ENCODE results near the gene ATP4B.

ATP4B gene

DNA sequence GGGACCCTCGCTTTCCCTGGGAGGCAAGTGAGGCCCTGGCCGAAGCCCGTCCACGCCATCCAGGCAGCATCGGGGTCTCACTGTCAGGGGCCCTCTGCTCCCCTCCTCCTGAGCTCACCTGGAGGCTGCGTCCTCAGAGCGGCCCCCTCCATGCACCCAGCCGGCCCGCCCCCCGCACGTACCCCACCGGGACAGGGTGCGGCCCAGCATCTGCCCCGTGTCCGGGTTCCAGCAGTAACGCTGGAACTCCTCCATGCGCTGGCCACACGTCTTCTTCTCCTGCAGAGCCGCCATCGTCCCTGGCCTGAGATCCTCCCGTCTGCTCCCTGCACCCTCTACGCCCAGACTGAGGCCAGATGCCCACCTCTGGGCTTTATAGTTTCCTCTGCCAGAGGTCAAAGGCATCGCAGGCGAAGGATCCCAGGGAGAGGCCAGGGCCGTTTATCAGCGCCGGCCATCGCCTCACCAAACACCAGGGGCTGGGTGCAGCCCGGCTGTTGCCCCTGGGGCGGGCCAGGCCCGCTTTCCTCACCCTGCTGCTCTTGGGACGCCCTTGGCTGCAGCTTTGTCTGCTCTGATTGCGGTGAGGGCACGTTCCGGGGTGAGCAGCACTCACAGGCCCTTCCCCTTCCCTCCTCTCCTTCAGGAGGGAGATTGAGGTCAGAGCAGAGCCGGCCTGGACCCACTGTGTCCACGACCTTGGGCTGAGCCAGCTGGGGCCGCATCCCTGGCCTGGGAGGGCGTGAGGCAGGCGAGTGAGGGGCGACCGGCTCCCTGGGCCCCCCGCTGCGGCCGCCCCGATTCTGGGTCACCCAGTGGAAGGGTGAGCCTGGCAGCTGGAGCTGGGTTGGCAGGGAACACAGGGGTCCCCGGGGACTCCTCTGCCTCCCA lies at the start of gene ATP4B:
Gene ATP4B, minus strand, starts transcription at position 348 of the 891 bp plus-strand sequence. Its CDS starts 54 bp downstream, at position 294.
- in situ Hi-C loops (cut with MboI; ENCODE audit: low sequenced_read_pairs), result no loop called here

DNA sequence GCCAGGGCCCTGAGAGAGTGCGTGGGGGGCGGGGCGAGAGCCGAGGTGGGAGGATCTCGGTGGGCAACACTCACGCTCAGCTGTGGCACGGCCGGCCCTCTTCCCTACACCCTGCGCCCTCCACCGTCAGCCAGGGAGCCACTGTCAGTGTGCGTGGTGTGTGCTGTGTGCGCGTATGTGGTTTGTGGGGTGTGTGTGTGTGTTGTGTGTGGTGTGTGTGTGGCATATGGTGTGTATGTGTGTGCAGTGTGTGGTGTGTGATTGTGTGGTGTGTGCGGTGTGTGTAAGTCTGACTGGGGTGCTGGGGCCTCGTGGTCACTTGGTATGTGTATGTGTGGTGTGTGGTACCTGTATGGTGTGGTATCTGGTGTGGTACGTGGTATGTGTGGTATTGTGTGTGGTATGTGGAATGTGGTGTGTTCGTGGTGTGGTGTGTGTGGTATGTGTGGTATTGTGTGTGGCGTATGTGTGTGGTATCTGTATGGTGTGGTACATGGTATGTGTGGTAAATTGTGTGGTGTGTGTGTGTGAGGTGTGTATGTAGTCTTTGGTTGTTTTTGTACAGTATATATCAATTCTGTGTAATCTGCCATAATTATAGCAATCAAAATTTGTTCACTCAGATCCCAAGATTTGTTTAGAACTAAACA lies 14.1 kb upstream of the ATP4B start:
- in situ Hi-C loops (cut with MboI; ENCODE audit: low sequenced_read_pairs), result no loop called here

DNA sequence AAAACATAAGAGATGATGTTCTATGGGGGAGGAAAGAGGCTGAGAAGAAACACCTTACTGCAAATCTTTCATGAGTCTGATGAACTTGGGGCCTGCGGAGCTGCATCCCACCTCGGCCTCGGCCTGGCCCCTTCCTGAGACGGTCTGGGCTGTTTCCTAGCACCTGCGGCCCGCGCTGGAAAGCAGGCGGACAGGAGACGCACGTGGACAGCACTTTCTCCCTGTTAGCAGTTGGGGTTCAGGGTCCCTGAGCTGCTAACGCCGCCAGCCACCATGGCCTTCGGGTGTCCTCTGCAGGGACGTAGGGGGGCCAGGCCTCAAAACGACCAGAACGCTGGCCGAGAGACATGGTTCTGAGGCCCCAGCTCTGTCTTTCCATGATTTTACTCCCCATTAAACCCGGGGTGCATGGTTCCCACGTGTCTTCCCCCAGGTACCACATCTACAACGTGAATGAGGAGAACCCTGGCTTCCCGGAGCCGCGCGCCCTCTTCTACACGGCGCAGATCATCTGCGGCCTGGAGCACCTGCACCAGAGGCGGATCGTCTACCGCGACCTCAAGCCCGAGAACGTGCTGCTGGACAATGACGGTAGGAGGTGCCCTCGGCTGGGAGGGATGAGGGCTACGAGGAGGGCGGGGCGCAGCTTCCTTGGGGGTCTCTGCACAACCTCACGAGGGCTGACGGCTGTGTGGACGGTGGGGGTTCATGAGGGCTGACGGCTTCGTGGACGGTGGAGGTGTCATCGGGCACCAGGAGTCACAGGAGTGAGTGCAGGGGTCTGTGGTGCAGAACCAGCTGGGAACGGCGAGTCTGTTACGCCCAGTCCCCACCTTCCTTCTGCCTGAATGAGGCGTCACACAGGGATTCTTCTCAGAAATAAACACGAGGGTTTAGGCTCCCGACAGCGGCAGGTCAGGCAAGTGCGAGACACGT lies 13.3 kb upstream of the ATP4B start:
- in situ Hi-C loops (cut with MboI; ENCODE audit: low sequenced_read_pairs), result no loop called here

DNA sequence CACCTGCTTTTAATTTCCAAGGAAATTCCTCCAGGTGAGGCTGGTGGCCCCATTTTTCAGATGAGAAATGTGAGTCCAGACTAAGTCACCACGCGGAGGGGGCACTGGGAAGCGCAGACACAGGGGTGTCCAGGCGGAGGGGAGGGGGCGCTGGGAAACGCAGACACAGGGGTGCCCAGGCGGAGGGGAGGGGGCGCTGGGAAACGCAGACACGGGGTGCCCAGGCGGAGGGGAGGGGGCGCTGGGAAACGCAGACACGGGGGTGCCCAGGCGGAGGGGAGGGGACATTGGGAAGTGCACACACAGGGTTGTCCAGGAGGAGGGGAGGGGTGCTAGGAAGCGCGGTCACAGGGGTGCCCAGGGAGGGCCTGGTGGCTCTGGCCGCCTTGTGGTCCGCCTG lies 12.5 kb upstream of the ATP4B start:
- in situ Hi-C loops (cut with MboI; ENCODE audit: low sequenced_read_pairs), result no loop called here

DNA sequence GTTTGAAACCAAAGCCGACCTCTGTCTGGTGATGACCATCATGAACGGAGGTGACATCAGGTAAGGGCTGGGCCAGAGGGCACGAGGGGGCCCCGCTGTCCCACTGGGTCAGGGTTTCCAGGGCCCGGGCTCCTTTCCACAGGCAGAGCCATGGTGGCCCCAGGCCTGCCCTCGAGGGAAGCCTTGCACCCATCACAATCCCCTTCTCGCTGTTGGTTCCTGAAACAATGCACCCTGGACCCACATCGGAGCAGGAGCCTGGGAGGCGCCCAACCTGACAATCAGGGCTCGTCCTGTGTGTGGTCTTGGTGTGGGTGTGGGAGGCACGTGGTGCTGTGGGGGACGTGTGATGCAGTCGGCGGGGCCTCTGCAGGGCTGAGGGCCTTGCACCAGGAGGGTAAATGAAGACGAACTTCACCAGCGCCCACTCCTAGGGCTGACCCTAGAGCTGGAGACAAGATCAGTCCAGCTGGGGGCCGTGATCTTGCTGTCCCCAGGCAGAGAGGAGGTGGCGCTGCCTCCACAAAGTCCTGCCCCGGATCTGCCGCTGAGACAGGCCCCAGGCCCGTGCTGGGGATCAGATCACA lies 11.8 kb upstream of the ATP4B start:
- in situ Hi-C loops (cut with MboI; ENCODE audit: low sequenced_read_pairs), result no loop called here

DNA sequence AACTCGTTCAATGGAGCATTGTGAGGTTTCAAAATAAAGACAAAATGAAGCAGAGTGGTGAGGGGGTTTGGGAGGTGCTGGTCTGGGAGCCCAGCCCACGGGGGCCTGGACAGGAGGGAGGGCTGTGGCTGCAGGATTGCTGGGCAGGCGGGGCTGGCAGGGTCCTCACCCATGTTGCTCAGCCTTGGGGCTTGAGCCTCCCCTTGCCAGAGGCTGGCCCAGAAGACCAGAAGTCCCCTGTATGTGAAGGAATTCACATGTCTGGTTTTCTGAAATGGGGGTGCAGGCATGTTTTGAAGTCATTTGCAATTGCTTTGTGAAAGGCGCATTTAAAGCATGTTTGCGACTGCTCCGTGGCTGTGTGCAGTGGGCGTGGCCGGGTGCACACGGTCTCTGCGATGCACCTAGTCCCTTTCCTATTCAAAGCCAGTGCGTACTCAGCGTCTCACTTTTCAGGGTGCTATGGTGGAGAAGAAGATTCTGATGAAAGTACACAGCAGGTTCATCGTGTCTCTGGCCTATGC lies 11.3 kb upstream of the ATP4B start:
- in situ Hi-C loops (cut with MboI; ENCODE audit: low sequenced_read_pairs), result no loop called here

DNA sequence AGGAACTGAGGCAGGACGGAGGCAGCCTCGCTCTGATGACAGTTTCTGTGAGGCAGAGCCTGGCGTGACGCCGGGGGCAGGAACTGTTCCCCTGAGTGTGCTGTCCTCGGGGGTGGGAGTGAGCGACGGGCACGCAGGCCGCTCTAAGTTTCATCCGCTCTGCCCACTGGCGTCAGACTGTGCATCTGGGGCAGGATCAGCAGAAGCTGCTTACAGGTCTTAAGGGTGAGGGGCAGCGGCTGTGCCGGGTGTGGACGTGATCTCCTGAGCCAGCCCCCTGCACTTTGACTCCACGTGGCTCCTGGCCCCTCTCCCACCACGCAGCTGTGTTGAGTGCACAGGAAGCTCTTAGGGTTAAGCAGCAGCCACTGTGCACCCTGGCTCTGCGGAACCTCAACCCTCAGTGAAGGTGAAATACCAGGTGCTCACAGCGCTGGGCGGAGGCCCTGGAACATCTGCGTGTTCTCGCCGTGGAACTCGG lies 10.5 kb upstream of the ATP4B start:
- in situ Hi-C loops (cut with MboI; ENCODE audit: low sequenced_read_pairs), result no loop called here

DNA sequence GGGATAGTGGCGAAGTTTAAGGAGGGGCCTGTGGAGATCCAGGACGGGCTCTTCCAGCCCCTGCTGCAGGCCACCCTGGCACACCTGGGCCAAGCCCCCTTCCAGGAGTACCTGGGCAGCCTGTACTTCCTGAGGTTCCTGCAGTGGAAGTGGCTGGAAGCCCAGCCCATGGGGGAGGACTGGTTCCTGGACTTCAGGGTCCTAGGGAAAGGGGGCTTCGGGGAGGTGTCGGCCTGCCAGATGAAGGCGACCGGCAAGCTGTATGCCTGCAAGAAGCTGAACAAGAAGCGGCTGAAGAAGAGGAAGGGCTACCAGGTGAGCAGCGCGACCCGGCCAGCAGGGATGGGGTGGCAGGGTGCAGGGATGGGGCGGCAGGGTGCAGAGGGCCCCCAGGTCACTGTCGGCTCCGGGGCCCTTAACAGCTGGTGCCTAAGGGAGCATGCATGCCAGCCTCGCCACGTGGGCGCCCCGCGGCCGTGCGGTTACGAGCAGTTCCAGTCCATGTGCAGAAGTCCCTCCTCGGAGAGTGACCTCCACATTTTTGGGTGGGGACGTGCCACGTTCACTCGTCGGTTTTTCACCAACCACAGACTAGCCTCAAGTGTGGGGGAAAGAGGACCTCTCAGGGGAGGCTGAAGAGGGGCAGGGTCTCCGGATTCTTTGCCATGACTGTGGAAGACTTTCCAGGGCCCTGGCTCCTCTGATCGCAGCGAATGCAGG lies 9.9 kb upstream of the ATP4B start:
- in situ Hi-C loops (cut with MboI; ENCODE audit: low sequenced_read_pairs), result no loop called here

DNA sequence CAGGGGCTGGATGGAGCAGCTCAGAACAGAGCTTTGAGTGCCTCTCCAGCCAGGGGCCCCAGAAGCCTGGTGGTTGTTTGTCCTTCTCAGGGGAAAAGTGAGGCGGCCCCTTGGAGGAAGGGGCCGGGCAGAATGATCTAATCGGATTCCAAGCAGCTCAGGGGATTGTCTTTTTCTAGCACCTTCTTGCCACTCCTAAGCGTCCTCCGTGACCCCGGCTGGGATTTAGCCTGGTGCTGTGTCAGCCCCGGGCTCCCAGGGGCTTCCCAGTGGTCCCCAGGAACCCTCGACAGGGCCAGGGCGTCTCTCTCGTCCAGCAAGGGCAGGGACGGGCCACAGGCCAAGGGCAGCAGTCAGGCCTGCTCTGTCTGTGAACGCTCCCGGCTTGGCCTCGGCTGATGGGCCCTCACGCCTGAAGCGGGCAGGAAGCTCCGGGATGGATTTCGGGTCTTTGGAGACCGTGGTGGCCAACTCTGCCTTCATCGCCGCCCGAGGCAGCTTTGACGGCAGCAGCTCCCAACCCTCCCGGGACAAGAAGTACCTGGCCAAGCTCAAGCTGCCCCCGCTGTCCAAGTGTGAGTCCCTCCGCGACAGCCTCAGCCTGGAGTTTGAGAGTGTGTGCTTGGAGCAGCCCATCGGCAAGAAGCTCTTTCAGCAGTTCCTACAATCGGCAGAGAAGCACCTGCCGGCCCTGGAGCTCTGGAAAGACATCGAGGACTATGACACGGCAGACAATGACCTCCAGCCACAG lies 9.1 kb upstream of the ATP4B start, which contains the start of gene GRK1:
Gene GRK1, plus strand, starts transcription at position 269 of the 751 bp plus-strand sequence. Its CDS starts 168 bp downstream, at position 437.
- in situ Hi-C loops (cut with MboI; ENCODE audit: low sequenced_read_pairs), result no loop called here

DNA sequence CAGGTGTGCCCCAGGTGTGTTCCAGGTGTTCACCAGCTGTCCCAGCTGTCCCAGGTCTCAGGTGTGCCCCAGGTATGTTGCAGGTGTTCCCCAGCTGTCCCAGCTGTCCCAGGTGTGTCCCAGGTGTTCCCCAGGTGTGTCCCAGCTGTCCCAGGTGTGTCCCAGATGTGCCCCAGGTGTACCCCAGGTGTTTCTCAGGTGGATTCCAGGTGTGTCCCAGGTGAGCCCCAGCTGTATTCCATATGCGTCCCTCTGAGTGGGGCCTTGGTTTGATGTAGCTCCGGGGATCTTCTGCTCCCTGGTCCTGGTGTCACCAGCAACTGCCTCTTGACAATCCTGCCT lies 8.3 kb upstream of the ATP4B start:
- in situ Hi-C loops (cut with MboI; ENCODE audit: low sequenced_read_pairs), result no loop called here

DNA sequence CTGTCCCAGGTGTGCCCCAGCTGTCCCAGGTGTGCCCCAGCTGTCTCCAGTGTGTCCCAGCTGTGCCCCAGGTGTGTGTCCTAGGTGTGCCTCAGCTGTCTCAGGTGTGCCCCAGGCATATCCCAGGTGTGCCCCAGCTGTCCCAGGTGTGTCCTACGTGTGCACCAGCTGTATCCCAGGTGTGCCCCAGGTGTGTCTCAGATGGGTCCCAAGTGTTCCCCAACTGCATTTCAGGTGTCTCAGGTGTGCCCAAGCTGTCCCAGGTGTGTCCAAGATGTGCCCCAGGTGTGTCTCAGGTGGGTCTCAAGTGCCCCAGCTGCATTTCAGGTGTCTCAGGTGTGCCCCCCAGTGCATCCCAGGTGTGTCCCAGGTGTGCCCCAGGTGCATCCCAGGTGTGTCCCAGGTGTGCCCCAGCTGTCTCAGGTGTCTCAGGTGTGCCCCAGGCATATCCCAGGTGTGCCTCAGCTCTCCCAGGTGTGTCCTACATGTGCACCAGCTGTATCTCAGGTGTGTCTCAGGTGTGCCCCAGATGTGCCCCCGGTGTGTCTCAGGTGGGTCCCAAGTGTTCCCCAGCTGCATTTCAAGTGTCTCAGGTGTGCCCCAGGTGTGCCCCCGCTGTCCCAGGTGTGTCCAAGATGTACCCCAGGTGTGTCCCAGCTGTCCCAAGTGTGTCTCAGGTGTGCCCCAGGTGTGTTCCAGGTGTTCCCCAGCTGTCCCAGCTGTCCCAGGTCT lies 7.8 kb upstream of the ATP4B start:
- in situ Hi-C loops (cut with MboI; ENCODE audit: low sequenced_read_pairs), result no loop called here

DNA sequence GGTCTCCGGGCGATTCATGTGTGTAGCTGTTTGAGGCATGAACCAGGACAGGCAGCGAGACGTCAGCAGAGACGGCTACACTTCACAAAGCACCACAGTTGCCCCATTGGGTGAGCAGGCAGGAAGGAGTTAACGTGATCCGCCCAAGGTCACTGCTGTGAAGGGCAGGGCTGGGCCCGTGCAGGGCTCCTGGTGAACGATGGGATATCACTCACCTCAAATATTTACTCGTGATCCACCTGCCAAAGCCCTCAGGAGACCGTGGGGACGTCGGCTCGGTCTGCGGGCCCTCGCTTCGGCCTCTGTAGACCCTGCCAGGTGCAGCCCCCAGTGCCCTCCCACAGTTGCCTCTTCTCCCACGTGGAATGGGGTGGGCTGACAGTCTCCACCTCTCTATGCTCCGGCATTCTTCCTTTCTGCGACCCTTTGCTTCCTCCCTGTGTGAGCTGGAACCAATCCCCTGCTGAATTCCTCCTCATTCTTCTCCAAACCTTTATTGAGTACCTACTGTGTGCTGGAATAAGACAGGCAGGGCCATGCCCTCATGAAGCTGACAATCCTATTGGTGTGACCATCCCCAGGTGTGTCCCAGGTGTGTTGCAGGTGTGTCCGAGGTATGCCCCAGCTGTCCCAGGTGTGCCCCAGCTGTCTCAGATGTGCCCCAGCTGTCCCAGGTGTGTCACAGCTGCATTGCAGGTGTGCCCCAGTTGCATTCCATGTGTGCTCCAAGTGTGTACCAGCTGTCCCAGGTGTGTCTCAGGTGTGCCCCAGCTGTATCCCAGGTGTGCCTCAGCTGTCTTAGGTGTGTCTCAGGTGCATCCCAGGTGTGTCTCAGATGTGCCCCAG lies 7.0 kb upstream of the ATP4B start:
- in situ Hi-C loops (cut with MboI; ENCODE audit: low sequenced_read_pairs), result no loop called here

DNA sequence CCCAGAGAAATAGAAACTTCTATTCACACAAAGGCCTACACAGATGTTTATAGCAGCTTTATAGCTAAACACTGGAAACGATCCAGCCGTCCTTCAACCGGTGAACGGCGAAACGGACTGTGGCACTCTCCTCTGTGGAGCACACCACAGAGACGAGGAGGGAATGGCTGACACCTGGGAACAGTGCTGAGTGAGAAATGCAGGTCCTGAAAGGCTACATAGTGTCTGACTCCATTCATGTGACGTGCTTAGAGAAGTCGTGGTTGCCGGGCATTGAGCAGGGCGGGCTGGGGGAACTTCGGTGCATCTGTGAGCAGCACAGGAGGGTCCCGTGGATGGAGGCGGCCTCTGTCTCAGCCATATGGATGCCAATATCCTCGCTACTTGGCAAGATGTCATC lies 5.9 kb upstream of the ATP4B start:
- in situ Hi-C loops (cut with MboI; ENCODE audit: low sequenced_read_pairs), result no loop called here

DNA sequence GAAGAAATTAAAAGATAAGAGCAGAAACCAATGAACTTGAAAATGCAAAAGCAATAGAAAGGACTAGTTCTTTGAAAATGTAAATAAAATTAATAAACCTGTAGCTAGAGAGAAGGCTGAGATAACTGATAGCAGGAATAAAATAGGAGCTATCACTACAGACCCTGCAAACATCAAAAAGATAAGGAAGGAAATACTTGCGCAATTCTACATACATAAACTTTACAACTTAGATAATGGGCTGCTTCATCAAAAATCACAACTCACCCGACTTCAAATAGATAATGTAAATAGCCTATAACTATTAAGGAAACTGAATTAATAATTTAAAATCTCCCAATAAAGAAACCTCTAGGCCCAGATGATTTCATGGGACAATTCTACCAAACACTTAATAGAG lies 3.5 kb upstream of the ATP4B start:
- in situ Hi-C loops (cut with MboI; ENCODE audit: low sequenced_read_pairs), result no loop called here

DNA sequence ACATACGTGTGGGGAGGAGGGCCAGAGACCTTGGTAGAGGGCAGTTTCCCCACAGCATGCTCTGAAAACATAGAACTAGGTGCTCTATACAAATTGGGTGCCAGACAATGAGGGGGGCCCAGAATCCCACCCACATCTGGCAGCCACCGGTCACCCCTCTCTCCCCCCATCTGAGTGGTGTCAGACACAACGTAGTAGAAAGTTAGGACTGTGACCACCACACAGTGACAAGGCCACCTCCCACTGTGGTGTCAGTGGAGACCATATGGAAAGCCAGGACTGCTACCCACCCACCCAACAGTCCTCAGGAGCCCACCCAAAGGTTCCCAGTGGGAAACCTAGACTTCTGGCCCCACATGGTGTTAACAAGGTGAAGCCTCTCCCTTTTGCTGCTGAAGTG lies 2.1 kb upstream of the ATP4B start:
- in situ Hi-C loops (cut with MboI; ENCODE audit: low sequenced_read_pairs), result no loop called here

DNA sequence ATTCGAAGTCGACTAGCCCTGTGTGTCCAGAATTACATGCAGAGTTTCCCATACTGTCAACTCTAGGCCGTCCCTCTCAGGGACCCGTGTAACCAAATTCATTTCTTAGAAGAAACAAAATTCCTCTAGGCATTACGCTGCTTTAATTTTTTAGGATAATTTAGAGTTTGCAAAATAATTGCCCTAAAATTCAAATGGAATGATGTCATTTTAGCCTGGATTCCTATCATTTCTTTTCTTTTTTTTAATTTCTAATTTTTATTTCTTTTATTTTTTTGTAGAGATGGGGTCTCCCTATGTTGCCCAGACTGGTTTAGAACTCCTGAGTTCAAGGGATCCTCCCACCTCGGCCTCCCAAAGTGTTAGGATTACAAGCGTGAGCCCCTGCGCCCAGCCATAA lies 1.3 kb upstream of the ATP4B start:
- in situ Hi-C loops (cut with MboI; ENCODE audit: low sequenced_read_pairs), result no loop called here

DNA sequence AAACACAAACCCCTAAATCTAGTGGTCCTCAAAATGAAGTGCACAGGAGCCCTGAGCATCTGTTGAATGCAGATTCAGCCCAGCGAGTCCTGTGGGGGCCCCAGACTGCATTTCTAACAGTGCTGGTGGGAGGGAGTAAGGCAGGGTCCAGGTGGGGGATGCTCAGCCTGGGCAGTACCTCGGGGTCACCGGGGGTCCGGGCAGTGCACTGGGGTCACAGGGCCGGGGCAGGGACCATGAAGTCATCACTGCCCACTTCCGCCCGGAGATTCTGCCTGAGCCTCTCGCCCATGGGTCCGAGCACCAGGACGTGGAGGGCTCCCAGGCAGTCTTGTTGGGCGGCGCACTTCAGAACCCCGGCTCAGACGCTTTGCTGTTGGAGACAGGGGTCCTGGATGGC lies 838 bp upstream of the ATP4B start:
- in situ Hi-C loops (cut with MboI; ENCODE audit: low sequenced_read_pairs), result no loop called here

Data from HL-60/S4 treated with phorbol 12-myristate 13-acetate at 8.2 ng/mL for 4 days and 3 days (cell line).